ENCODE measurements around the gene HSD17B14. TPM values are rescaled to one million over a fixed set of nuclear protein-coding genes. Genes with fewer than 3 reads are reported as not detected.

HSD17B14 gene
- total and polyA plus RNA-seq, 8 donors = 2.8 to 41.4 (median 9.4) TPM; not detected in 1

GRCh38 chr19:48779636-48780035 lies 56.7 kb downstream of the HSD17B14 start:
- 19 to 59% (median 40%) methylated on average over 1 of the region's 1 CpG for WGBS, 5 donors
- peak overlapping the region in 3 of 5 donors; percentile 27 to 86 (median 42) for H3K27ac ChIP-seq
- TF ChIP-seq CTCF (IDR thresholded peaks at IDR 0.05) (no peak), POLR2AphosphoS5 (IDR thresholded peaks at IDR 0.05) (no peak), EP300 (IDR thresholded peaks at IDR 0.05) (no peak), POLR2A (IDR thresholded peaks at IDR 0.05) (no peak)
- no peaks in the 10 kb centered on the region for H3K27me3 ChIP-seq
- DNase-seq = no peak
- H3K9me3 ChIP-seq = no peaks in the 10 kb centered on the region
- no peak overlapping the region for H3K4me3 ChIP-seq
- intact Hi-C loops (cut with DNase I; ENCODE audit: low total_unique reads) = no loop called here
- peaks cover 19 to 49% (median 31%) of the 10 kb centered on the region in 4 donors for H3K4me1 ChIP-seq
- H3K36me3 ChIP-seq = no peaks in the 10 kb centered on the region

- DNase-seq = no peak
- H3K27me3 ChIP-seq = no peaks in the 10 kb centered on the region
- 85 to 94% (median 91%) methylated on average over 11 to 12 of the region's 12 CpGs for WGBS, 5 donors
- no peaks in the 10 kb centered on the region for H3K9me3 ChIP-seq
- peak overlapping the region; percentile 13 to 88 (median 81) for H3K27ac ChIP-seq
- intact Hi-C loops (cut with DNase I; ENCODE audit: low total_unique reads) = no loop called here
- TF ChIP-seq POLR2AphosphoS5 (IDR thresholded peaks at IDR 0.05) (no peak), CTCF (IDR thresholded peaks at IDR 0.05) (no peak), POLR2A (IDR thresholded peaks at IDR 0.05) (no peak), EP300 (IDR thresholded peaks at IDR 0.05) (no peak)
- H3K36me3 ChIP-seq = no peaks in the 10 kb centered on the region
- no peak overlapping the region for H3K4me3 ChIP-seq
- H3K4me1 ChIP-seq = peaks cover 19 to 51% (median 33%) of the 10 kb centered on the region in 4 donors
Observed at GRCh38 chr19:48777720-48778119, 58.6 kb downstream of the HSD17B14 start.

- TF ChIP-seq EP300 (IDR thresholded peaks at IDR 0.05) = no peak
- TF ChIP-seq POLR2A (IDR thresholded peaks at IDR 0.05) = no peak
- TF ChIP-seq CTCF (IDR thresholded peaks at IDR 0.05) = no peak
- no peak for TF ChIP-seq POLR2AphosphoS5 (IDR thresholded peaks at IDR 0.05)
- no peaks in the 10 kb centered on the region for H3K27me3 ChIP-seq
- intact Hi-C loops (cut with DNase I; ENCODE audit: low total_unique reads) = no loop called here
- DNase-seq = no peak
- H3K4me3 ChIP-seq = no peak overlapping the region
- 41 to 77% (median 50%) methylated on average over 5 of the region's 5 CpGs for WGBS, 5 donors
- no peaks in the 10 kb centered on the region for H3K36me3 ChIP-seq
- peaks cover 19 to 46% (median 35%) of the 10 kb centered on the region in 4 donors for H3K4me1 ChIP-seq
- no peaks in the 10 kb centered on the region for H3K9me3 ChIP-seq
- H3K27ac ChIP-seq = peak overlapping the region; percentile 81 to 88 (median 85)
Observed at GRCh38 chr19:48777139-48777538, 59.2 kb downstream of the HSD17B14 start.

- 27 to 44% (median 39%) methylated on average over 13 of the region's 13 CpGs for WGBS, 5 donors
- DNase-seq = peak; percentile 65 to 89
- no peaks in the 10 kb centered on the region for H3K9me3 ChIP-seq
- H3K36me3 ChIP-seq = no peaks in the 10 kb centered on the region
- peaks cover 0 to 9% (median 0%) of the 10 kb centered on the region in 3 donors for H3K27me3 ChIP-seq
- peaks cover 8 to 31% (median 19%) of the 10 kb centered on the region in 4 donors for H3K4me1 ChIP-seq
- peak overlapping the region; percentile 67 to 88 (median 77) for H3K27ac ChIP-seq
- intact Hi-C loops (cut with DNase I; ENCODE audit: low total_unique reads) = no loop called here
- no peak overlapping the region for H3K4me3 ChIP-seq
- peak in 1 of 3 donors; percentile 72 for TF ChIP-seq POLR2AphosphoS5 (IDR thresholded peaks at IDR 0.05)
- TF ChIP-seq EP300 (IDR thresholded peaks at IDR 0.05) = no peak
- no peak for TF ChIP-seq CTCF (IDR thresholded peaks at IDR 0.05)
- TF ChIP-seq POLR2A (IDR thresholded peaks at IDR 0.05) = no peak
Observed at GRCh38 chr19:48772503-48772953, 63.8 kb downstream of the HSD17B14 start.

Measured in stomach (tissue), 9 donors.